HL-60 (cell line): ENCODE results near the gene TMEM87B.

Source experiments
- DNase-seq, 2 experiments: peaks; one replicate each; pipeline ENCODE4 v3.0.0-alpha.2; 2010 to 2020; ENCODE audit warnings: low read depth in 1 of 2, low spot score in 1 of 2
- H3K27ac ChIP-seq: fragments of 250-450 bp; sonication (Bioruptor Pico); replicated peaks from 2 replicates; pipeline ENCODE4 v1.5.1; 2020; ENCODE audit warnings: mild to moderate bottlenecking, moderate library complexity
- H3K27me3 ChIP-seq: fragments of 250-450 bp; sonication (Bioruptor Pico); 2 replicates; pipeline ENCODE4 v1.5.1; 2021; ENCODE audit warnings: mild to moderate bottlenecking, moderate library complexity; ENCODE audit not compliant: insufficient read depth, poor library complexity, severe bottlenecking
- H3K4me3 ChIP-seq: replicated peaks from 2 replicates; pipeline ENCODE4 v1.5.1; 2011; ENCODE audit warnings: mild to moderate bottlenecking, control low read depth, low read length; ENCODE audit not compliant: insufficient read depth
- CTCF ChIP-seq: IDR thresholded peaks from one replicate; pipeline ENCODE4 v1.5.1; 2011; ENCODE audit warnings: low read length, control low read depth, inconsistent platforms; ENCODE audit not compliant: insufficient read depth
- GABPA ChIP-seq: IDR thresholded peaks from 2 replicates; pipeline ENCODE4 v1.6.1; 2012; ENCODE audit warnings: low read depth
- POLR2AphosphoS5 ChIP-seq: IDR thresholded peaks from 2 replicates; pipeline ENCODE4 v1.6.1; 2012; ENCODE audit warnings: low read depth
- REST ChIP-seq: IDR thresholded peaks from 2 replicates; pipeline ENCODE4 v1.6.1; 2012; ENCODE audit warnings: low read depth; ENCODE audit not compliant: insufficient replicate concordance
- SPI1 ChIP-seq: IDR thresholded peaks from 2 replicates; pipeline ENCODE4 v1.6.1; 2012; ENCODE audit warnings: low read depth, mild to moderate bottlenecking, borderline replicate concordance

TMEM87B gene

GRCh38 chr2:112024896-112025491, 30.1 kb upstream of the TMEM87B start:
- Histone ChIP-seq H3K27ac (no peak overlapping the region), H3K27me3 (no peaks in the 10 kb centered on the region), H3K4me3 (no peak overlapping the region)
- TF ChIP-seq GABPA: no peak
- DNase-seq: no peak

GRCh38 chr2:112026509-112026908, 28.6 kb upstream of the TMEM87B start:
- DNase-seq: no peak
- no peak overlapping the region for H3K4me3 ChIP-seq
- TF ChIP-seq SPI1 (no peak), GABPA (no peak), REST (no peak), CTCF (no peak)
- no peaks in the 10 kb centered on the region for H3K27me3 ChIP-seq
- H3K27ac ChIP-seq: no peak overlapping the region

GRCh38 chr2:112027767-112028166, 27.3 kb upstream of the TMEM87B start:
- no peak for DNase-seq
- Histone ChIP-seq H3K4me3 (no peak overlapping the region), H3K27me3 (no peaks in the 10 kb centered on the region), H3K27ac (no peak overlapping the region)
- TF ChIP-seq GABPA: no peak

- no peak overlapping the region for H3K27ac ChIP-seq
- no peak overlapping the region for H3K4me3 ChIP-seq
- no peak for TF ChIP-seq POLR2AphosphoS5
- no peak for TF ChIP-seq CTCF
- no peak for TF ChIP-seq GABPA
- no peak for TF ChIP-seq REST
- no peak for TF ChIP-seq SPI1
- no peak for DNase-seq
- no peaks in the 10 kb centered on the region for H3K27me3 ChIP-seq
Observed at GRCh38 chr2:112029164-112029563, 25.9 kb upstream of the TMEM87B start.

- Histone ChIP-seq H3K27ac (no peak overlapping the region), H3K4me3 (no peak overlapping the region), H3K27me3 (no peaks in the 10 kb centered on the region)
- DNase-seq: no peak
- TF ChIP-seq GABPA (no peak), SPI1 (no peak), CTCF (no peak), POLR2AphosphoS5 (no peak), REST (no peak)
Observed at GRCh38 chr2:112031473-112032223, 23.4 kb upstream of the TMEM87B start.
